Measurements from ENCODE around the gene RPTOR. TPM values are rescaled to one million over a fixed set of nuclear protein-coding genes. Genes with fewer than 3 reads are reported as not detected.

Gene RPTOR
- total and polyA plus RNA-seq, 4 donors: 12.4 to 46.1 (median 29.7) TPM

DNA sequence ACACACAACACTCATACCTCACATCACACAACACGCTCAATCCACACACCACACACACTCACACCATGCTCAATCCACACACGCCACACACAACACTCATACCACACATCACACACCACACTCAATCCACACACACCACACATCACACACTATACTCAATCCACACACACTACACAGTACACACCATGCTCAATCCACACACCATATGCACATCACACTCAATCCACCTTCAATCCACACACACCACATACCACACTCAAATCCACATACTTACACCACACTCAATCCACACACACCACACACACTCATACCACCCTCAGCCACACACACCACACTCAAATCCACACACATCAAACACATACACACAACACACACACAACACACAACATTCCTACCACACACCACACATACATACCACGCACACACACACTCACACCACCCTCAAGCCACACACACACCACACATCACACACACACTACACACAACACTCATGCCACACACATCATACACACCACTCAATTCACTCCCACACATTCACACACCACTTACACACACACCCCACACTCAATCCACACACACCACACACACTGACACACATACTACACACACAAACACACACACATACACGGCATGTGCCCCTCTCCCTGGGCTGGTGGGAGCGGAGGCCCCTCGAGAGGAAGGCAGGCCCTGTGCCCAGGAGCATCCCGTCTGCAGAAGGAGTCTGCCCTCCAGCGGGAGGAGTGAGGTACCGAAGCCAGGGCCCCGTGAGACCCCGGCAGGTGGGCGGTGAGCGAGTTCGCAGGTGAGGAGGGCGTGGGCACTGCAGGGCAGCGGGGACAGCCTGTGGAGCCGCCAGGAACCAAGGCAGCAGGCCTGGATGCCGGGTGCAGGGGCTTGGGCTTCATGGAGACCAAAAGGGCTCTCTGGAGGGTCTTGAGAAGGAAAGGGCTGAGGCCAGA lies 33.1 kb upstream of the RPTOR start:
- Histone ChIP-seq H3K36me3 (ENCODE audit: control insufficient read depth in 4 of 4, insufficient read depth in 4 of 4, low read length in 4 of 4) (no peaks in the 10 kb centered on the region), H3K9me3 (ENCODE audit: control insufficient read depth in 4 of 4, insufficient read depth in 3 of 4, low read length in 3 of 4) (no peaks in the 10 kb centered on the region), H3K9ac (ENCODE audit: insufficient read depth in 1 of 2, low read length in 2 of 2) (no peak overlapping the region), H3K27me3 (ENCODE audit: control insufficient read depth in 3 of 3, insufficient read depth in 3 of 3, low read length in 2 of 3) (peaks cover 0 to 7% (median 0%) of the 10 kb centered on the region in 3 donors), H3K4me3 (no peak overlapping the region), H3K27ac (ENCODE audit: low read depth in 1 of 2, low read length in 1 of 2) (no peak overlapping the region), H3K4me1 (ENCODE audit: control insufficient read depth in 5 of 5, insufficient read depth in 5 of 5, low read length in 5 of 5) (peaks cover 0 to 3% (median 0%) of the 10 kb centered on the region in 5 donors)
- ATAC-seq (ENCODE audit: insufficient read depth, low FRiP score) (no peak), DNase-seq (no peak)
- TF ChIP-seq, protein P1, sequence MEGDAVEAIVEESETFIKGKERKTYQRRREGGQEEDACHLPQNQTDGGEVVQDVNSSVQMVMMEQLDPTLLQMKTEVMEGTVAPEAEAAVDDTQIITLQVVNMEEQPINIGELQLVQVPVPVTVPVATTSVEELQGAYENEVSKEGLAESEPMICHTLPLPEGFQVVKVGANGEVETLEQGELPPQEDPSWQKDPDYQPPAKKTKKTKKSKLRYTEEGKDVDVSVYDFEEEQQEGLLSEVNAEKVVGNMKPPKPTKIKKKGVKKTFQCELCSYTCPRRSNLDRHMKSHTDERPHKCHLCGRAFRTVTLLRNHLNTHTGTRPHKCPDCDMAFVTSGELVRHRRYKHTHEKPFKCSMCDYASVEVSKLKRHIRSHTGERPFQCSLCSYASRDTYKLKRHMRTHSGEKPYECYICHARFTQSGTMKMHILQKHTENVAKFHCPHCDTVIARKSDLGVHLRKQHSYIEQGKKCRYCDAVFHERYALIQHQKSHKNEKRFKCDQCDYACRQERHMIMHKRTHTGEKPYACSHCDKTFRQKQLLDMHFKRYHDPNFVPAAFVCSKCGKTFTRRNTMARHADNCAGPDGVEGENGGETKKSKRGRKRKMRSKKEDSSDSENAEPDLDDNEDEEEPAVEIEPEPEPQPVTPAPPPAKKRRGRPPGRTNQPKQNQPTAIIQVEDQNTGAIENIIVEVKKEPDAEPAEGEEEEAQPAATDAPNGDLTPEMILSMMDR (IDR thresholded peaks at IDR 0.05; ENCODE audit: control extremely low read depth, extremely low read depth): no peak
- WGBS, 2 donors: 55 to 62% methylated on average over 18 of the region's 18 CpGs

DNA sequence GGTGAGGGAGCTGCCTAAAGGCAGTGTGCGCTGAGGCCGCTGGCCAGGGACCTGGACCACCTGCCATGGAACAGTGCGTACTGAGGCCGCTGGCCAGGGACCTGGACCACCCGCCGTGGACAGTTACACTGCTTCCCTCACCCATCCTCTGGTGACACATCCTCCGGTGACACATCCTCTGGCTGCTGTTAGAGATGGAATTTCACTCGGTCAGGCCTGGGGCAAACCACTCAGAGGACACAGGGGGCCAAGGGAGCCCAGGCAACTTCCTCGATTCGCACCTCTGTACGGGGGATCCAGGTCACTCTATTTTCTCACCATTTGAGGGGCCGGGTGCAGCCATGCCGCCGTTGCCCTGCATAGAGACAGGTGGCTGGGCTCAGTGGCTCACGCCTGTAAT lies 32.4 kb upstream of the RPTOR start:
- 85 to 87% methylated on average over 15 of the region's 15 CpGs for WGBS, 2 donors
- DNase-seq (no peak), ATAC-seq (ENCODE audit: insufficient read depth, low FRiP score) (no peak)
- peaks cover 0 to 14% (median 0%) of the 10 kb centered on the region in 3 donors for H3K27me3 ChIP-seq (ENCODE audit: control insufficient read depth in 3 of 3, insufficient read depth in 3 of 3, low read length in 2 of 3)
- TF ChIP-seq, protein P1 (IDR thresholded peaks at IDR 0.05; ENCODE audit: control extremely low read depth, extremely low read depth): no peak
- no peaks in the 10 kb centered on the region for H3K9me3 ChIP-seq (ENCODE audit: control insufficient read depth in 4 of 4, insufficient read depth in 3 of 4, low read length in 3 of 4)
- H3K9ac ChIP-seq (ENCODE audit: insufficient read depth in 1 of 2, low read length in 2 of 2): no peak overlapping the region
- no peak overlapping the region for H3K27ac ChIP-seq (ENCODE audit: low read depth in 1 of 2, low read length in 1 of 2)
- H3K36me3 ChIP-seq (ENCODE audit: control insufficient read depth in 4 of 4, insufficient read depth in 4 of 4, low read length in 4 of 4): no peaks in the 10 kb centered on the region
- H3K4me1 ChIP-seq (ENCODE audit: control insufficient read depth in 5 of 5, insufficient read depth in 5 of 5, low read length in 5 of 5): peaks cover 0 to 4% (median 0%) of the 10 kb centered on the region in 5 donors
- no peak overlapping the region for H3K4me3 ChIP-seq

DNA sequence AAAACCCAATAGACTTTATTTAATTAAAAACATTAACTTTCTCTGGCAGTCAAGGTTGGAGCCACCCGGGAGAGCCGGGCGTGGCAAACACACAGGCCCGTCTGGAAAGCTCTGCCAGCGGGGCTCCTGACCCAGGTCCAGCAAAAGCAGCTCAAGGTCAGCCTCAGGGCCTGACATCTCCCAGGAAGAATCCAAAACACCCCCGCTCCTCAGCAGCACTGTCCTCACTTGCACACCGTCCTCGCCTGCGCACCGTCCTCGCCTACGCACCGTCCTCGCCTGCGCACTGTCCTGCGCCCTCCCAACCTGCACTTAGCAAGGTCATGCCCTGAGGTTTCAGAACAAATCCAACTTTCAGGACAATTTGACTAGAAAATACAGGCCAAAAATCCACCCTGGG lies 31.4 kb upstream of the RPTOR start:
- WGBS, 2 donors: 92 to 94% methylated on average over 16 of the region's 16 CpGs
- Histone ChIP-seq H3K36me3 (ENCODE audit: control insufficient read depth in 4 of 4, insufficient read depth in 4 of 4, low read length in 4 of 4) (no peaks in the 10 kb centered on the region), H3K27me3 (ENCODE audit: control insufficient read depth in 3 of 3, insufficient read depth in 3 of 3, low read length in 2 of 3) (peaks cover 0 to 14% (median 0%) of the 10 kb centered on the region in 3 donors), H3K9ac (ENCODE audit: insufficient read depth in 1 of 2, low read length in 2 of 2) (no peak overlapping the region), H3K4me1 (ENCODE audit: control insufficient read depth in 5 of 5, insufficient read depth in 5 of 5, low read length in 5 of 5) (peaks cover 0 to 4% (median 0%) of the 10 kb centered on the region in 5 donors), H3K27ac (ENCODE audit: low read depth in 1 of 2, low read length in 1 of 2) (no peak overlapping the region), H3K9me3 (ENCODE audit: control insufficient read depth in 4 of 4, insufficient read depth in 3 of 4, low read length in 3 of 4) (no peaks in the 10 kb centered on the region), H3K4me3 (no peak overlapping the region)
- ATAC-seq (ENCODE audit: insufficient read depth, low FRiP score) (no peak), DNase-seq (no peak)
- TF ChIP-seq, protein P1 (IDR thresholded peaks at IDR 0.05; ENCODE audit: control extremely low read depth, extremely low read depth): no peak

Measured in lung (tissue), 12 donors.